ENCODE results near the gene STT3B. TPM values are rescaled to one million over a fixed set of nuclear protein-coding genes. Genes with fewer than 3 reads are reported as not detected.

Gene STT3B
- total RNA-seq, 1 donor from 2014 or later: 181 TPM

DNA sequence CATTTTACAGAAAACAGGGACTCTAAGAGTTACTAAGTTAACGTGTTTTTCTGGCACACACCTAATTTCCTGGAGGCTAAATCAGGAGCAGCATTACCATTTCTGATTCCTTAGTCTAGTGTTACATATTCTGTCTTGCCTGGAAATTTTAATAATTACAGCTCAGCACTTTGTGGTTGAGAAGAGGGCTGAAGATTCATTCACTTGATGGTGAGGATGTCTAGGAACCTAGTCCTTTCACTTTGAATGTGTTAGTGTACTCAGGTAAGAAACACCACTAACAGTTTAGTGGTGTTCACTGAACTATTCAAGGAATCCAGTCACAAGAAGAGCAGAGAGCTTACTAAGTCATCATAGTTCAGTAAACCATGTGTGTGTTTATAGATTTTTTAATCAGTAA, 102.8 kb downstream of the STT3B start:
- intact Hi-C loops (cut with micrococcal nuclease): loop anchor here (5.0 to 10.0 kb wide), 5 partner anchors 38 to 1011 kb away; no protein-coding TSS in a partner anchor

DNA sequence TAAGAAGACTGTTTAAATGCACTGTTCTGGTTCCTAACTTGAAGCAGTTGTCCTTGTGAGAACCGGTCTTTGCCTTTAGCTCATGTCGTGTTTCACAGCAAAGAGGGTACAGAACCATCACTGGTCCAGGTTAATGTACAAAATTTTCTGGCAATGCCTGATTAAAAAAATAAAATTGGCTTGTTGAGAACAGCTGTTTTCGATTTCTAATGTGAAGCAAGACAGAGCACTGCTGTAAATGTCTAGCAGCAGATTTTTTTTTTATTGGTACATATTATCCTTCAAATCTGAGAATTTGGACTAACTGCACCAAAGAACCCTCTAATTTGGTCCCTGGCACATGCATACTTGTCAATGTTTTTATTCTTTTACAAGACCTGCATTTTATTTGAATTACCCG, 103.3 kb downstream of the STT3B start:
- intact Hi-C loops (cut with micrococcal nuclease): loop anchor here (2.0 to 10.0 kb wide), 7 partner anchors 19 to 1011 kb away; no protein-coding TSS in a partner anchor

DNA sequence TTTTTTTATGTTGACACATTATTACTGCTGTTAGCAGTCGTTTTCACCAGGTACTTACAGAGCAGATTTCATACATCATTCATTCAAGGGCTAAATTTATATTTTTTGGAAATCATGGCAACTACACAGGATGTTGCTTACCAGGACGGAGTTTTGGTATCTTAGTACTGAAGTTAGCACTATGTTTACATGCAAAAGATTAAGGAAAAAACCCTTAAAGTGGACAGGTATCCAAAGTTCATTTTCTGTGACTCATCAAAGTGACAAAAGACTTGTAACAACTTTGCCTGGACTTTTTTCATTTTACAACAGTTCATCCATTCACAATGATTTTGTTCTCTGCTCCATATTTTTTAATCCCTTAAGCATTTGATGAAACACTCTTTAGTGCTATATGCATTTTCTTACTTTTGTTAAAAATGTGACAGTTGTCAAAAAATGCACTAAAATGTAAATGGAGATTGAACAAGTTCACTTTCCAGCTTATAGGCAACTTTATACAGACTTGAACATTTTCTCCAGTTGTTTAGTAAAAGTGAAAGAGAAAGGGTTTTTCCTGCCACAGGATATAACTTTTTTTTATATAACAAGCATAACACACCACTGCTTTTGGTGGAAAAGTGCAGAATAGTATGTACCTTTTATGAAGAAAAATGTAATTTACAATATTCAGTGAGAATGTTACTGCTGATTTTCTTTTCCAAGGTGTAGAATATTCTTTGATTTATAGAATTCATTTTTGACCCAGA, 104.1 kb downstream of the STT3B start:
- intact Hi-C loops (cut with micrococcal nuclease): loop anchor here (1.0 to 10.0 kb wide), 8 partner anchors 18 to 1012 kb away; partner anchors contain the start of gene STT3B

DNA sequence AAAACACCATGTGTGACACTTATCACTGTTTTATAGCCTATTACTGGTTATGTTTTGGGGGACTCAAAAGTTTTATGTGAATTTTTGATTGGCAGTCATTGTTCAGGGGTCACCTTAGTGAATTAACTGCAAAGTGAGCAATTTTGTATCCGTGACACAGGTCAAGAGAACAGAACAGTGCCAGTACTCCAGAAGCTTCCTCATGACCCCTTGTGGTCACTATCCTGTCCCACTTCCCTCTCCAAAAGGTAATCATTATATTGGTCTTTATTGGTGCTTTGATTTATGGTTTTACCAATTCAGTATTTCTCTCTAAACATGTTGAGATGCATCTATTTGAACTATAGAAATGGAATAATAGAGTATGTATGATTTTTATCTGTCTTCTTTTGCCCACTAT, 107.1 kb downstream of the STT3B start:
- intact Hi-C loops (cut with micrococcal nuclease): loop anchor here (5.0 to 10.0 kb wide), 5 partner anchors 43 to 1015 kb away; no protein-coding TSS in a partner anchor

DNA sequence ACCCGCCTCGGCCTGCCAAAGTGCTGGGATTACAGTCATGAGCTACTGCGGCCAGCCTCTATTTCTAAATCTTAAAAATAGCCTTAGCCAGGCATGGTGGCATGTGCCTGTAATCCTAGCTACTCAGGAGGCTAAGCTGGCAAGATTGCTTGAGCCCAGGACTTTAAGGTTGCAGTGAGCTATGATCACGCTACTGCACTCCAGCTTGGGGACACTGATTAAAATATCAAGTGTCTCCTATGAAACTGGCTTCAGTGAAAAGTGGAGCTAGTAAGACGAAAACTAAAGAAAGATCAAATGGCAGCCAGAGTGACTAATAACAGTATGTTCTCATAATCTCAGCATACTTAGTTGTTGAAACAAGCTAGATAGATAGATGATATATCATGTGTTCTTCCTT, 112.5 kb downstream of the STT3B start:
- intact Hi-C loops (cut with micrococcal nuclease): no loop called here

DNA sequence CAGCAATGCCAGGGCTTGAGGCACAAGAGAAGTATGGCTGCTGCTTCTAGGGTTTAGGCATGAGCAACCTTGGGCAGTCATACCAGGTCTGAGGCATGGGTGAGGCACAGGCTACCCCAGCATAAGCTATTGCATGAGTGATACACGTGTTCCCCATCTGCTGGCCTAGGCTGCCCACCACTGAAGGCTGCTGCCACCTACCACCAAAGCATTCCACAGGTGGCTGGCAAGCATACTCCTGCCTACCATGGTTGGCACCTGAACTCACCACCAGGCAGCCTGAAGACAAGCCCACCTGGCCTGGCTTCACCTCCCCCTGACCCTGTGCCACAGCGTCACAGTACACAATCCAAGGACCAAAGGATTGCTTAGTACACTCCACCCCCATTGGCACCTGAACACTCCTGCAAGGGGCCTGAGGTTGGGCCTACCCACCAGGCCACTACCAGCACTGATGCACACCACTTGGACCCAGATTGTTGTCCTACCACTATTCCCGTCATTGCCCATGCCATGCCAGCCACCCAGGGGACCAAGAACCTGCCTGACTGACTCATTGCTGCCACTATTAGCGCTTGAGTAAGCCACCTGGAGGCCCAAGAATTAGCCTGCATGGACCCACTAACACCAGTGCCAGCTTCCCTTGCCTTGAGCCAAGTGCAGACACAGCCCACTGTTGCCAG, 115.7 kb downstream of the STT3B start:
- intact Hi-C loops (cut with micrococcal nuclease): no loop called here

DNA sequence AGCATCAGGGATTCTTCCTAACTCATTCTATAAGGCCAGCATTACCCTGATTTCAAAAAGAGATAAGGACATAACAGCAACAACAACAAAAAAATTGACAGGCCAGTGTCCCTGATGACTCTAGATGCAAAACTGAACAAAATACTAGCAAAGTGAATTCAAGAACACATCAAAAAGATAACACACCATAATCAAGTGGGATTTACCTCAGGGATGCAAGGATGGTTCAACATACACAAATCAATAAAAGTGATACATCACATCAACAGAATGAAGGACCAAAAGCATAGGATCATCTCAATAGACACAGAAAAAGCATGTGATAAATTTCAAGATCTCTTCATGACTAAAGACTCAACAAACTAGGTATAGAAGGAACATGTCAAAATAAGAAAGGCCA, 119.6 kb downstream of the STT3B start:
- intact Hi-C loops (cut with micrococcal nuclease): no loop called here

DNA sequence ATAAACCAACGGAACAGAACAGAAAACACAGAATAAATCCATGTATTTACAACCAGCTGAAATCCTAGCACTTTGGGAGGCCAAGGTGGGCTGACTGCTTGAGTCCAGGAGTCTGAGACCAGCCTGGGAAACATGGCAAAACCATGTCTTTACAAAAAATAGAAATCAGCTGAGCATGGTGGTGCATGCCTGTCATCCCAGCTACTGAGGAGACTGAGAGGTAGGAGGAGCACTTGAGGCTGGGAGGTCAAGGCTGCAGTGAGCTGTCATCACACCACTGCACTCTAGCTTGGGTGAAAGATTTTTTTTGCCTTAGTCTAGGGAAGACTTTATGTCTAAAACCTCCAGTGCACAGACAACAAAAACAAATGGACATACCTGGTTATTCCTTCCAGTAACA, 120.7 kb downstream of the STT3B start:
- intact Hi-C loops (cut with micrococcal nuclease): no loop called here

DNA sequence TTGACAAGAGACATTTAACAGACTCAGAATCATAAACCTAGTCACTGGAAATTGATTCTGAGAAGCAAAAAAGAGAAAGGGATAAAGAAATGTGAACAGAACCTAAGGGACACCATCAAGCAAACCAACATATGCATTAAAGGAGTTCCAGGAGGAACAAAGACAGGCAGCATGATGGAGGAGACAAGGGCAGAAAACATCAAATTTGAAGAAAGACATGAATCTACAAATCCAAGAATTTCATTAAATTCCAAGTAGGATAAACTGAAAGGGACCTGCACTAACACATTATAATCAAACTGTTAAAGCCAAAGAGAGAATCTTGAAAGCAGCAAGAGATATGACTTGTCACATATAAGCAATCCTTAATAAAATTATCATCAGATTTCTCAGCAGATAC, 122.3 kb downstream of the STT3B start:
- intact Hi-C loops (cut with micrococcal nuclease): loop anchor here (2.0 kb wide), 1 partner anchor 18 kb away; no protein-coding TSS in a partner anchor

DNA sequence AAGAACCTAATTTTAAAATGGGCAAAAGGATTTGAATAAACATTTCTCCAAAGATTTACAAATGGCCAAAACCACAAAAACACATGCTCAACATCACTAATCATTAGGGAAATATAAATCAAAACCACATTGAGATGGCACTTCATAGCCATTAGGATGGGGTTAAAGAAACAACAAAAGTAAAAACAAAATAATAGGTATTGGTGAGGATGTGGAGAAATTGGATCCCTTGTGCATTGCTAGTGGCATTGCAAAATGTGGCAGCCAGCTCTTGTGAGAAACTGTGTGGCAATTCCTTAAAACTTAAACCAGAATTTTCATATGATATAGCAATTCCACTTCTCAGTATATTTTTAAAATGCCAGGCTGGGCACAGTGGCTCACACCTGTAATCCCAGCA, 126.5 kb downstream of the STT3B start:
- intact Hi-C loops (cut with micrococcal nuclease): no loop called here

DNA sequence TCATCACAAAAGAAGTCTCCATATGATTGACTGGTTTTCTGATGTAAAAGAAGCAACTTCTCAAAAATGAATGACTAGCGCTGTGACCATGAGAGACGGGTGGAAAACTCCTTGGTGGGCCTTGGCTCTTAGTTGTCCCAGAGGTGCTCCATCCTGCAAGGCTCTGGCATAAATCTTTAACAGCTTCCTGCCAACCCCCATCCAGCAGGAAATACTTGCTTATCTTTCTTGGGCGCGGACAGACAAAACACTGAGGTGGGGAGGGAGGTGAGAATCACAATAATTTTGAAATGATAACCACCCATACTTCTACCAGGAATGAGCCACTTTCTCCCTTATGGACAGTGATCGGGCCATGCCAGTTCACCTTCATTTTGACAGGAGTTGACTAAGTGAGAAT, 128.6 kb downstream of the STT3B start:
- intact Hi-C loops (cut with micrococcal nuclease): no loop called here

DNA sequence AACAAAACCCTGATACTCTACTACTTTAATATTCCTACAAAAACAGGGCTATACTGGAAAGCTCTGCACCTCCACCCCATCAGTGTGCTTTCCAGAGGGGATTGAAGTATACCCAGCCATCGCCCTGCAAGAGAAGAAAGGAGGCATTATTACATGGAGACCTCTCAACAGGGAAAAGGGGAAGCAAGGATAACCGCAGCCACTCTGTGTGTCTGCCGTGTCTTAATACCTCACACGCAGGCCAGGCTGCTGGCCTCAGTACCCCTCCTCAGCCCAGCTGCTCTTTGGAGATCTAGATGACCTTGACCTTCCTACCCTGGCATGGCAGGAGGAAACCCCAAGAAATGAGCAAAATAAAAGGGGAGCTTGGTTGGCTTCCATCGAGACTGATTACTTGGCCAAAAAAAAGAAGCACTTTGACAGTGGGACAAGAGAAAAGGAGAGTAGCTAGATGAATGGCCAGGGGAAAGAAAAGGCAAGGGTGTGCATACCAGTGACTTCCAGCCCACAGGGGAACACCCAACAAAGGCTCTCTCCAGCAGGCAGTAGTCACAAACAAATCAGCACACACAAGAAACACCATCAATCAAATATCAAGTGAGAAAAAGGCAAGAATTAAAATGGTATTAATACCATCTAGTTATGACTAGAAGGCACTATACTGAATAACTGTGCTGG, 129.4 kb downstream of the STT3B start:
- intact Hi-C loops (cut with micrococcal nuclease): no loop called here

DNA sequence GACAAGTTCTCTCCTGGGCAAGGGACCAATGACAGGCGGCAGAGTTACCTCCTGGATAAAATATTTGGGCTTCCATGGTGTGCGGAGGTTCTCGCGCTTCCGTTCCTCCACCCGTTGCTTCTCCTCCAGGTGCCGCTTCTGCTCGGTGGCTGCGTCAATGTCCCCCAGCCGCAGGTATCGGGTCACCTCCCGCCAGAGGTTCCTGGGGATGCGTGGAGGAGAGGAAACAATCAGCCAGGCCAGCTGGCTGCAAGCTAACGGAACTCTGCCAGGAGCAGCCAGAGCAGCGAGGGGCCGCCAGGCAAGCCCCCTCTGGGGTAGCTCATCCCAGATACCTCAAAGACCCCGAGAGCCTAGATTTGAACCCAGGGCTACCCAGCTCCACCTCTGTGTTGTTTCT, 131.3 kb downstream of the STT3B start:
- intact Hi-C loops (cut with micrococcal nuclease): no loop called here

DNA sequence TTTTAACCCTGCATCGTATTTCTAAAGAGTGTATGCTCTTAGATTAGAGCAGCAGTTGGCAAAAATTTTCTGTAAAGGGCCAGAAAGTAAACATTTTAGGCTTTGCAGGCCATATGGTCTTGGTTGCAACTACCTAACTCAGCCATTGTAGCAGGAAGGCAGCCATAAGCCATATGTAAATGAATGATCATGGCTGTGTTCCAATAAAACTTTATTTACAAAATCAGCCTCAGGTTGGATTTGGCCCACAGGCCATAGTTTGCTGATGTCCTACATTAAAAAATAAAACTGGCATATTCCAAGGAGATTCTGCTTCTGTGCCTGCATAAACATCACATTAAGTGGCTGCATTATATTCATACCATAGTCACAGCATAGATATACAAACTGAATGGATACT, 134.9 kb downstream of the STT3B start:
- intact Hi-C loops (cut with micrococcal nuclease): no loop called here

DNA sequence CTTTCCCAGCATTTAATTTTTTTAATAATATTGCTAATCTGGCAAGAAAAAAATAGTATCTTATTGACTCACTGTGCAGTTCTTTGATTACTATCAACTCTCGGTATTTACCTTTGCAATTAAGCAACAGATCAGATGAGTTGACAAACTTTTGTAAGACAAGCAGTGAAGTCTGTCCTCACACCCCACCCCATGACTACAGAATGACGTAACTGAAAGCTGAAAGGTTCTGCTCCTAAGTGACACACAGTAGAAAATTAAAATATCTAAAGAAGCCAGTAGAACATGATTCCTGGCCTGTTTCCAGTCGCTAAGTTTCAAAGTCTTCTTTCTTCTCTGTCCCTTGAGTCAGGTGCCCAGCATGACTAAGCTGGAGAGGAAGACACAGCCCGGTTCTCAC, 135.5 kb downstream of the STT3B start:
- intact Hi-C loops (cut with micrococcal nuclease): no loop called here

DNA sequence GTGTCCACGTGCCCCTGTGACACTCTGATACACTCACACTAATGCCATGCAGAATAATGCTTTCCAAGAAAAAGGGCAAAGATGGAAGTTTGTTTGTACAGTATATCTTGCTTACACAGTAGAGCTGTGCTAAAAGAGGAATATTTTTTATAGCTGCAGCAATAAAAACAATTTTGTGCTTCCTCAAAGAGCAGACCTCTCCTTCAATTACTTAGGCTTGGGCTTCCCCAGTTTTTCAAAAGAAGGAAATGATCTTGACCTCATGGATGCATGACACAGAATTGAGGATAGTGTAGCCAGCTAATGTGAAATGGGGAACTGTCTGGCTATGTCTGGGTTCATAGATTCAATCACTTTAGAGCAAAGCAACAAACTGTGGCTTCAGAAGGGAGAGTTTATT, 137.4 kb downstream of the STT3B start:
- intact Hi-C loops (cut with micrococcal nuclease): no loop called here

DNA sequence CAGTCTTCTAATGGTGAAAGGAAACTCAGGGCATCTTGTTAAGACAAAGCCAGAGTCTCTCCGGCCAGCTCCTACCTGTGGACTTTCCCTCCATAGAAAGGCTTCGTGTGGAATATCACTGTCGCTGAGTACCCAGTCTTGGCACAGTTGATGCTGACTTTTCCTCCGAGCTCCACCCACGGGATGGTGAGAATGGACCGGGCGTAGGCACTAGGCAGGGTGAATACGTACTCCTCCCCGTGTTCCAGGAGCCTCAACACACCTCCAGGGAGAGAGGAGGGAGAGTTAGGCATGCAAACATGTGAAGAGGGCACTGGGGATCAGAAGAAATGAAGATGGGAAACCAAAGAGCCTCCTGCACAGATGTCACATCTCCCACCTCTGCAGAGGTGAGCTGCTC, 138.0 kb downstream of the STT3B start:
- intact Hi-C loops (cut with micrococcal nuclease): no loop called here

DNA sequence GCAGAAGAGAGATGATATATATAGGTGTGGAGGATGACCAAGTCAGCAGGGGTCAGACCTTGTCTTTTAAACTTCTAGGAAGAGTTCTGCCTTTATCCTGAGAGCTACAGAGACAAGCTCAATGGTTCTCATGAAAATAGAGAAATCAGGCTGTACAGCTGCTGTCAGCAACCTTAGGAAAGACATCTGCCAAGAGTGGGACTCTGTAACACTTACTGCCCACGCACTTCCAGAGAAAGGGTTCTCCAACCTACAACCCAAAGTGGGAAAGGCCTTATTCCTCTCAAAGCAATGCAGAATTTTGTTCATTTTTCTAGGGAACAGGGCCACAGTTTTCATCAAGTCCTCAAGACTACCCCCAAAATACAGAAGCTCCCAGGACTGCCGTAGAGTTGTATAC, 138.7 kb downstream of the STT3B start:
- intact Hi-C loops (cut with micrococcal nuclease): no loop called here

DNA sequence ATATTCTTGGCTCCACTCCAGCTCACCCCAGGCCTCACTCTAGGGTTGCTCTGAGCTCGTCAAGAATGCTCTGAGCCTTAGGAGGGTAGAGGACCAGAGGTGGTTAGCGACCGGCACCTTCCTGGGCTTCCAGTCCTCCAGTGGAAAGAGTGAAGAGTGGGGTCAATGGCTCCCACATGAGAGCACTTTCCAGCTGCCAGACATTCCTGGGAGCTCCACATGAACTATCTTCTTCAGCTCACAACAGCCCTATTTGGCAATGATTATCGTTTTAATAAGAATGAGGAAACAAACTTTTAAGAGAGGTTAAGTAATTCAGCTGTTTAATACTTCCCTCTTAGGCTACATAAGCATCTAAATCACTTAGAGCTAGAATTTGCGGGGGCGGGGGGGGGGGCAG, 139.3 kb downstream of the STT3B start:
- intact Hi-C loops (cut with micrococcal nuclease): no loop called here

DNA sequence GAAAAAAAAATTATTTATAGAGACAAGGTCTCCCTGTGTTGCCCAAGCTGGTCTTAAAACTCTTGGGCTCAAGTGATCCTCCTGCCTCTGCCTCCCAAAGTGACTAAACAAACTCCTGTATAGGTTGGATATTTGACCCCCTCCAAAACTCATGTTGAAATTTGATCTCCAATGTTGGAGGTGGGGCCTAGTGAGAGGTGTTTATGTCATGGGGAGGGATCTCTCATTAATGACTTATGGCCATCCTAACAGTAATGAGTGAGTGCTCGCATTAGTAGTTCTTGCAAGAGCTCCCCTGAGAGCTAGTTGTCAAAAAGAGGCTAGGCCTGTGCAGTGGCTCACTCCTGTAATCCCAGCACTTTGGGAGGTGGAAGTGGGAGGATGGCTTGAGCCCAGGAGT, 141.2 kb downstream of the STT3B start:
- intact Hi-C loops (cut with micrococcal nuclease): no loop called here

DNA sequence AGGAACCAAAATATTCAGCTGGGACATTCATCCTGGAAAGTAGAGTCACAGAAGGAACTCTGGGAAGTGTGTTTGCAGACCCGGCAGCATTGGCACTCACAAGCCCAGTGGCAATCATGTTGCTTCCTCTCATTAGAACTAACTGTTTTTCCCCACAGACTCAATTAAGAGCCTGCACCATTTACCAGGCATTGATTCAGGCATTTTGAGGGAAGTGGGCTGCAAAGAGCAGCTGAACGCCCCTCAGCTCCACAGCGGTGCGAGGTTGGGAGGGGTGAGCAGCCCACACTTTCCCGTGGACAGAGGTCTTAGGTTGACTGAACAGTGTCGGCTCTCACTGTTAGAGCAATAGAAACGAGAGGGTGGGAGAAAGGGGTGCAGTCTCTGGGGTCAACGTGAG, 143.8 kb downstream of the STT3B start:
- intact Hi-C loops (cut with micrococcal nuclease): no loop called here

All from T-helper 1 cell treated with Interleukin-12 subunit alpha and Interleukin-12 subunit beta and Interleukin-4 antibody, amounts not matched to agents 30 ng/mL and 1 ng/mL, for 36 hours (primary cell).